ENCODE data around the gene GLP1R.

The GLP1R gene

GRCh38 chr6:39048481-39049399, at the start of gene GLP1R:
TSS of gene GLP1R (plus strand) at chr6:39048781. CDS start at chr6:39048841, 60 bp downstream.
- no peak for DNase-seq (ENCODE audit: low read depth)

GRCh38 chr6:39003072-39003471, 45.5 kb upstream of the GLP1R start:
- DNase-seq (ENCODE audit: low read depth) = no peak

- no peak for DNase-seq (ENCODE audit: low read depth)
Measured at GRCh38 chr6:39003492-39003891, 45.1 kb upstream of the GLP1R start.

GRCh38 chr6:39004801-39005200, 43.8 kb upstream of the GLP1R start:
- no peak for DNase-seq (ENCODE audit: low read depth)

- no peak for DNase-seq (ENCODE audit: low read depth)
Measured at GRCh38 chr6:39005774-39006173, 42.8 kb upstream of the GLP1R start.

- no peak for DNase-seq (ENCODE audit: low read depth)
Measured at GRCh38 chr6:39007575-39007974, 41.0 kb upstream of the GLP1R start.

GRCh38 chr6:39008737-39009136, 39.8 kb upstream of the GLP1R start:
- no peak for DNase-seq (ENCODE audit: low read depth)

GRCh38 chr6:39009476-39009875, 39.1 kb upstream of the GLP1R start:
- no peak for DNase-seq (ENCODE audit: low read depth)

- DNase-seq (ENCODE audit: low read depth) = no peak
Measured at GRCh38 chr6:39016839-39017546, 31.6 kb upstream of the GLP1R start.

- DNase-seq (ENCODE audit: low read depth) = no peak
Measured at GRCh38 chr6:39017547-39017880, 31.1 kb upstream of the GLP1R start.

GRCh38 chr6:39018103-39018502, 30.5 kb upstream of the GLP1R start:
- no peak for DNase-seq (ENCODE audit: low read depth)

GRCh38 chr6:39020136-39020535, 28.4 kb upstream of the GLP1R start:
- no peak for DNase-seq (ENCODE audit: low read depth)

- no peak for DNase-seq (ENCODE audit: low read depth)
Measured at GRCh38 chr6:39021041-39021440, 27.5 kb upstream of the GLP1R start.

- DNase-seq (ENCODE audit: low read depth) = no peak
Measured at GRCh38 chr6:39021779-39022178, 26.8 kb upstream of the GLP1R start.

- no peak for DNase-seq (ENCODE audit: low read depth)
Measured at GRCh38 chr6:39026175-39026574, 22.4 kb upstream of the GLP1R start.

GRCh38 chr6:39029156-39030011, 19.2 kb upstream of the GLP1R start:
- no peak for DNase-seq (ENCODE audit: low read depth)

- no peak for DNase-seq (ENCODE audit: low read depth)
Measured at GRCh38 chr6:39035681-39036080, 12.9 kb upstream of the GLP1R start.

- no peak for DNase-seq (ENCODE audit: low read depth)
Measured at GRCh38 chr6:39037082-39037508, 11.5 kb upstream of the GLP1R start.

GRCh38 chr6:39037707-39038106, 10.9 kb upstream of the GLP1R start:
- DNase-seq (ENCODE audit: low read depth) = no peak

- DNase-seq (ENCODE audit: low read depth) = no peak
Measured at GRCh38 chr6:39040080-39040673, 8.4 kb upstream of the GLP1R start.

GRCh38 chr6:39041072-39041471, 7.5 kb upstream of the GLP1R start:
- DNase-seq (ENCODE audit: low read depth) = no peak

GRCh38 chr6:39043776-39044175, 4.8 kb upstream of the GLP1R start:
- DNase-seq (ENCODE audit: low read depth) = no peak
